Renal cortical epithelial cell (primary cell): ENCODE data around the gene DNPH1. TPM values are rescaled to one million over a fixed set of nuclear protein-coding genes. Genes with fewer than 3 reads are reported as not detected.

Source experiments
- DNase-seq: peaks from one replicate; pipeline ENCODE4 v3.0.0-alpha.2; 2011; ENCODE audit warnings: low read depth
- total RNA-seq: library from RNA; depleted of rRNA; stranded (reverse); fragments of >200 nt; gene quantifications from 2 replicates; pipeline ENCODE4 v1.2.3, GENCODE V29; 2014

Gene DNPH1
- total RNA-seq, 1 donor from 2014 or later, result 37.1 TPM

DNA sequence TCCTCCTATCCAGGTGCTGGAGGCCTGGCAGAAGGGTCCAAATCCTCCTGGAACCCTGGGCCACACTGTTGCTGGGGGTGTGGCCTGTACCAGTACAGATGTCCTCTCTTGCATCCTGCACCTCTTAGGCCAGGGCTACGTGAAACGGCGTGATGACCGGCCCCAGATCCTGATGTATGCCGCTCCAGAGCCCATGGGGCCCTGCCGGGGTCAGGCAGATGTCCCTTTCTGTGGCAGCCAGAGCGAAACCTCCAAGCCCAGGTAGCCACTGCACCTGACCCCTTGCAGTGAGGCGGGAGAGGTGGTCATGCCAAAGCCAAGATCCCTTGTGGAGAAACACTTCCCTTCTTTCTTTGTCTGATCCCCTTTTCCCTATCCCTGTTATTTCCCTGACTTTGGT lies 14.2 kb downstream of the DNPH1 start:
- DNase-seq, result no peak

DNA sequence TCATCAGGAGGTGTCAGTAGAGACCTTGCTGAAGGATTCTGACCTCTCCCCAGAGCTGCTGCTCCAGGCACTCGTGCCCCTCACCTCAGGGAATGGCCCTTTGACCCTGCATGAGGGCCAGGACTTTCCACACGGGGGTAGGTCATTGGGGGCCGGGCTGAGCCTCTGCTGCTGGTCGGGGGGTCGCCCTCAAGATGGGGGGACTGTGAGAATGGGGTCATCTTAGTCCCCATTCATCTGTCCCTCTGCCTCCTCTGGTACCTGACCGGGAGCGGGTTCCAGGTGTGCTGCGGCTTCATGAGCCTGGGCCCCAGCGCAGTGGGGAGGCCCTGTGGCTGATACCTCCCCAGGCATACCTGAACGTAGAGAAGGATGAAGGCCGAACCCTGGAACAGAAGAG lies 15.8 kb downstream of the DNPH1 start:
- no peak for DNase-seq

DNA sequence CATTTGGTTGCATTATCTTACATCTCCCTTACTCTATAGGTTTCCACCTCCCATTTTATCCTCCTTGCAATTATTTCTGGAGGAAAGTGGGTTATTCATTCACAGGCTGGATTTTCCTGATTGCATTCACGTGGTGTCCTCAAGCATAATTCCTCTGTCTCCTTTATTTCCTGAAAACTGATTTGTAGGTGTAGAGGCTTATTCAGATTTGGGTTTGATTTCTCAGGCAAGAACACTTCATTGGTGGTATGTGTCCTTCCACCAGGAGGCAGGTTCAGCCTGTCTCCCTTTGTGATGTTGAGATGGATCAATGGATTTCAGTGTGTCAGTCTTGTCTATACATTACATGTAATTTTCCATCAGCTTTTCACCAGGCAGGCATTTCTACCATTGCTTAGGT lies 17.3 kb downstream of the DNPH1 start:
- DNase-seq, result peak; percentile 57

DNA sequence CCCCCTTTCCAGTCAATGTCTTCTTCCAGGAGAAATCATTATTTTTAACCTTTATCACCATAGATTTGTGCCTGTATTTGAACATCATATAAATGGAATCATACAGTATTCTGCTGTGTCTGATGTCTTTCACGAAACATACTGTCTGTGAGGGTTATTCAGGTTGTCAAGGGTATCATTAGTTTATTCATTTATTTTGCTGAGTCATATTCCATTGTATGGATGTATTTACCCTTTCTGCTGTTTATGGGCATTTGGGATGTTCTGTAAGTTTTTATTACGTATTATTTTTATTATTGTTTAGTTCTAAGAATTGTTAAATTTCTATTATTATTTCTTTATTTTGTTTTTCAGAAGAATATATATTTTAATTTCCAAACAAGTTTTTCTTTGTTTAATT lies 22.0 kb downstream of the DNPH1 start:
- DNase-seq, result no peak

DNA sequence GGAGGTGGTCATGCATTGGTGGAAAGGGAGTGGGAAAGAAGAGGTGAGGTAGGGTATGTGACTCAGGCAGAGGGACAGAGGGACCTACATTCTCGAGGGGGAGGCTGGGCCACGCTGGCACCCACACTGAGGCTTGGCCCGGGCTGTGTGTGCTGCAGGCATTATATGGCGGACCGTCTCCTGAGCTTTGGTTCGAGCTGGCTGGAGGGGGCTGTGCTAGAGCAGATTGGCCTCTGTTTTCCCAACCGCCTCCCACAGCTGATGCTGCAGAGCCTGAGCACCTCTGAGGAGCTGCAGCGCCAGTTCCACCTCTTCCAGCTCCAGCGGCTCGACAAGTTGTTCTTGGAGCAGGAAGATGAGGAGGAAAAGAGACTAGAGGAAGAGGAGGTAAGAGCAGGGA lies 23.4 kb downstream of the DNPH1 start:
- no peak for DNase-seq

DNA sequence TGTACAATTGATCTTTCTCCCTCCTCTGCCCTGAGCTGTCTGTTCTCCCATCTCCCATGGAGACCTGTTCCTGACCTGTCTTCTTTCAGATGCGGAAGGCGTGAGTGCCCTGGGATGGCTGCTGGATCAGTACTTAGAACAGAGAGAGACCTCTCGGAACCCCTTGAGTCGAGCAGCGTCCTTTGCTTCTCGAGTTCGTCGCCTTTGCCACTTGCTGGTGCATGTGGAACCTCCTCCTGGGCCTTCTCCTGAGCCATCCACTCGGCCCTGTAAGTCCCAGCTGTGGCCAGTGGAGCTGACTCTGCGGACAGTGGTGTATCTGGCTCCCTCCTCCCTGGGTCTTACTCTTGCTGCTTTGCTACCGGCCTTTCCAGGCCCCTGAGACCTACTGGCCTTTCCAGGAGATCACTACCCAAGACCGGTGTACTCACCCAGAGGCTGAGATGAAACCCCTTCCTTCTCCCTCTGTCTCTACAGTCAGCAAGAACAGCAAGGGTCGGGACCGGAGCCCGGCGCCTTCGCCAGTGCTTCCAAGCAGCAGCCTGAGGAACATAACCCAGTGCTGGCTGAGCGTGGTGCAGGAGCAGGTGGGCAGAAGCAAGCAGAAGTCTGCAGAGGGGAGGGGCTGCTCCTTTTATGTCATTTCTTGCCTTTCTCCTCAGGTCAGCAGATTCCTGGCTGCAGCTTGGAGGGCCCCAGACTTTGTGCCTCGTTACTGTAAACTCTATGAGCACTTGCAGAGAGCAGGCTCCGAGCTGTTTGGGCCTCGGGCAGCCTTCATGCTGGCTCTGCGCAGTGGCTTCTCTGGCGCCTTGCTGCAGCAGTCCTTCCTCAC lies 24.8 kb downstream of the DNPH1 start:
- DNase-seq, result no peak

DNA sequence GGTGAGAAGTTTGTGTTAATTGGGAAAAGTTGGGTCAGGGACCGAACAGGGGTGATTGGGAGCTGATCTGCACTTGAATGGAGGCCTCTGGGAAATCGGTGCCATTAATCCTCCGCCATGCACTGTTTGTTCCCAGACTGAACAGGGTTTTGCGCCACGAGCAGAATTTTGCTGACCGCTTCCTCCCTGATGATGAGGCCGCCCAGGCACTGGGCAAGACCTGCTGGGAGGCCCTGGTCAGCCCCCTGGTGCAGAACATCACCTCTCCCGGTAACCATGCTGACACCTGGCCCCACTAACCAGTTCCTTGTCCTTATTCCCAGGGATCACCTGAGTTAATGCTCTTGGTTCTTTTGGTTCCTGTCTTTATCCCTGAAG lies 25.6 kb downstream of the DNPH1 start:
- no peak for DNase-seq

DNA sequence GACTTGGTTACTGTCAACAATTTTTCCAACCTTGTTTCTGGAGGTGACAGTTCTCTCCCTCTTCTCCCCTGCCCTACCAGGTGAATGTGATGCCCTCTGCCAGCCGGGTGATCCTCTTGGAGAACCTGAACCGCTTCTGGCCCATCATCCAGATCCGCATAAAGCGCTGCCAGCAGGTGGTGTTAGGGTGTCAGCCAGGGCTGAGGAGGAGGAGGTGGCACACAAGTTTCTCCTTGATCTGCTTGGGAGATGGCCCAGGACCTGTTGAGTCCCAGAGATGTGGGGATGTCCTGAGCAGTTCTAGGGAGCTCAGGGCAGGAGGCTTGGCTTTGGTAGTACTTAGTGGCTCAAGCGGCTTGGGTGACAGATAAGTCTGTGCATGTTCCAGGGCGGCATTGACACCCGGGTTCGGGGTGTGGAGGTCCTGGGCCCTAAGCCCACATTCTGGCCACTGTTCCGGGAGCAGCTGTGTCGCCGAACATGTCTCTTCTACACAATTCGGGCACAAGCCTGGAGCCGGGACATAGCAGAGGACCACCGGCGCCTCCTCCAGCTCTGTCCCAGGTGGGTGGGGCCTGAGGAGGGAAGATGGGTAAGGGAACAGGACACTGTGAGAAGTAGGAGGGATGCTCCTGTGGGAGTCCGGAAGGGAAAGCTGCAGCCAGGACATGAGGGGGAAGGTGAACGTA lies 26.1 kb downstream of the DNPH1 start:
- DNase-seq, result no peak

DNA sequence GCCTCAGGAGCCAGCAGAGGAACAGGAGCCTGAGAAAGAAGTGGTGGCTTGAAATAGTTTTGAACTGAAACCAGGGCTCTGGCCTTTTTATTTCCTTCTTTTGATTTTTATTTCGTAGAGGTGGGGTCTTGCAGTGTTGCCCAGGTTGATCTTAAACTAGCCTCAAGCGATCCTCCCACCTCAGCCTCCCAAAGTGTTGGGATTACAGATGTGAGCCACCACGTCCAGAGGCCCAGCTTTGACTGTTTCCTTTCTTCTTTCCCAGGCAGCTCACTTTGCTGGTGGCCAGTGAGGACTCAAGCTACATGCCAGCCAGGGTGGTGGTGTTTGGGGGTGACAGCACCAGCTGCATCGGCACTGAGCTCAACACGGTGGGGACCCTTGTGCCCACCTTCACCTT lies 26.8 kb downstream of the DNPH1 start:
- no peak for DNase-seq

DNA sequence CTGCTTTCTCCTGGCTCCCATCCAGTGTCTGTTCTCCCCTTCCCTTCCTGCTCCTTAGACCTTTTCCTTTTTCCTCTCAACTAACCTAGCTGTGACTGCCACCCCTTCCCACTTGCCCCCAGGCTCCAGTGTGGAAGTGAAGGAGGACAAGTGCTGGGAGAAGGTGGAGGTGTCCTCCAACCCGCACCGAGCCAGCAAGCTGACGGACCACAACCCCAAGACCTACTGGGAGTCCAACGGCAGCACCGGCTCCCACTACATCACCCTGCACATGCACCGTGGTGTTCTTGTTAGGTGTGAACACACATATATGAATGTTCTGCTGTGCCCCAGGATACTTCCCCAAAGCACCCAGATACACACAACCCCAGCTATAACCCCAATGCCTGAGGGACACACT lies 28.7 kb downstream of the DNPH1 start:
- no peak for DNase-seq

DNA sequence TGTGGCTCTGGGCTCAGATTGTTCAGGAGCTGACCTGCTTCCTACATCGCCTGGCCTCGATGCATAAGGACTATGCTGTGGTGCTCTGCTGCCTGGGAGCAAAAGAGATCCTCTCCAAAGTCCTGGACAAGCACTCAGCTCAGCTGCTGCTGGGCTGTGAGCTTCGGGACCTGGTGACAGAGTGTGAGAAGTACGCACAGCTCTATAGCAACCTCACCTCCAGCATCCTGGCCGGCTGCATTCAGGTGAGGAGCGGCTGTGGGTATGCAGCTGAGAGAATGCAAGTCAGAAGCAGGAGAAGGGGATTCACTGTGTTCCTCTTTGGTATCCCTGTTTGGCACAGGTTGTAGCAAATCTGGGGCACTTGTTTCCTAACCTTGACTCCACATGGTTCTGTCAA lies 29.4 kb downstream of the DNPH1 start:
- DNase-seq, result no peak

DNA sequence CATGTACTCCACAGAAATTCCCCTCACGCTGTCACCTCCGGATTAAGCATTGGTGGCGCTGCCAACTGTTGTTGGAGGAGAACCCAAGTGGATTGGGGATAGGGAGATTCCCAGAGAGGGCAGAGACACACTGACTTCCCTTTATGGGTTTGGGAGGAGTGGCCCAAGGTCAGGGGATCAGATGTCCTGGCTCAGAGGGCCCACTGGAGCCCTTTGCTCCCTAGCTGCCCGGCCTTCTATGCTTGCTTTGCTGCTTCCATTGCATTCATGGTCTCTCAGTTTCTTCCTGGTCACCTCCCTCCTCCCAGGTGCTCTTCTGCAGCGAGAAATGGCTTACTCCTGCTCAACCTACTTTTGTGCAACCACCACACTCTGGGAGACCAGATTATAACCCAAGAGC lies 32.9 kb downstream of the DNPH1 start:
- no peak for DNase-seq

DNA sequence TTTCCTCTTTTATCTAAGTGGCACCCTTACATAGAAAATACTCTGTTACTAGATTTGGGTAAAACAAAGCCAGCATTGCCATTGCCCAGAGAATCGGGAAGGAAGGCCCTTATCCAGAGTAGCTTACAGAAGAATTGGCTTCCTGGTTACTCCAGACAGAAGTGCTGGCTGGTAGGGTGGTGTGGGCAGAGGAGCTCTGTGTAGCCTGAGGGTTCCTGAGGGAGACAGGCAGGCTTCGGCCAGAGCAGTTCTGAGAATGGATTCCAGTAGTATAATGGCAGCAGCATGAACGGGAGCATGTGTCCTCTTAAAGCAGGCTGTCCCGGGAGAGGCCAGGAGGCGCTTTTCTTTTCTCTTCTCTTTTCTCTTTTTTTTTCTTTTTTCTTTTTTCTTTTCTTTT lies 35.4 kb downstream of the DNPH1 start:
- DNase-seq, result no peak

DNA sequence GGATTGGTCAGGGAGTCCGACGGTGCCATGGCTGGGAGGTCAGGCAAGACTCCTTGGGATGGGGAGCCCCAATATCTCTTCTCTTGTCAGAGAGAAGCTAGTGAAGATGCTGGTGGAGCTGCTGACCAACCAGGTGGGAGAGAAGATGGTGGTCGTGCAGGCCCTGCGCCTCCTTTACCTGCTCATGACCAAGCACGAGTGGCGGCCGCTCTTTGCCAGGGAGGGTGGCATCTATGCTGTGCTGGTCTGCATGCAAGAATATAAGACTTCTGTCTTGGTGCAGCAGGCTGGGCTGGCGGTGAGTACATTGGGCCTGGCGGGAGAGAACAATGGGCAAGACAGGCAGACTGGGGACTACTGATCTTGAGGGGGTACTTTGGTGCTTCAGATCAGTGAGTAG lies 36.4 kb downstream of the DNPH1 start:
- no peak for DNase-seq

DNA sequence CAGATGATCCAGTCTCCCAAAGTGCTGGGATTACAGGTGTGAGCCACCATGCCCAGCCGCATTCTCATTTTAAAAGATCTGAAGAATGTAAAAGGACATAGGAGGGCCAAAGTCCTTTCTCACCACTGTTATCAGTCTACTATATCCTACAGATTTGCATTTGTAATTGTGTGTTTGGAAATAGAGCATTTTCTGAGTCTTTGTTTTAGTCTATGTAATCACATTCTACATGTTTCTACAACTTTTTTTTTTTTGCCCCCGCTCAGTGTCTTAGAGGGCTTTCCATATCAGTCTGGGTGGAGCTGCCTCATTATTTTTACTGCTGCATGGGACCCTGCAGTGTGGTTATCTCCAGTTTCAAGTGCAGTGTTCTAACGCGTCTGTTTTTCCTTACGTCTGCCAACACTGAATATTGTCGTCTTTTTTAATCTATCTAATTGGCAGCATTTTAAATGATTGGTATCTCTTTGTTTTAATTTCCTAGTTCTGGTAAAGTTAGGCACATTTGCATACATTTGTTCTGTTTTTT lies 39.4 kb downstream of the DNPH1 start:
- no peak for DNase-seq

DNA sequence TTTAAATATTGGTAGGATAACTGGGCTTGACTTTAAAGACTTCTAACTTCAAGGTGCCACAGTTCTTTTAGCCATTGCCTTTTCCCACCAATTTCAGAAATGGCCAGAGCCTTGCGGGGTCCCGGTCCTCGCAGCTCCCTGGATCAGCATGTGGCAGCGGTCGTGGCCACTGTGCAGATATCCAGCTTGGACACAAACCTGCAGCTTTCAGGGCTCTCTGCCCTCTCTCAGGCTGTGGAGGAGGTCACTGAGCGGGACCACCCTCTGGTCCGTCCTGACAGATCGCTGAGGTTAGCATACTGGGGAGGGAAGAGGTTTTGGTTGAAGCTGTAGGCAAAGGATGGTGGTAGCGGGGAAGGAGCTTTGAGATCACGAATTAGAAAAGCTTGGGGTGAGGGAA lies 40.9 kb downstream of the DNPH1 start:
- DNase-seq, result no peak

DNA sequence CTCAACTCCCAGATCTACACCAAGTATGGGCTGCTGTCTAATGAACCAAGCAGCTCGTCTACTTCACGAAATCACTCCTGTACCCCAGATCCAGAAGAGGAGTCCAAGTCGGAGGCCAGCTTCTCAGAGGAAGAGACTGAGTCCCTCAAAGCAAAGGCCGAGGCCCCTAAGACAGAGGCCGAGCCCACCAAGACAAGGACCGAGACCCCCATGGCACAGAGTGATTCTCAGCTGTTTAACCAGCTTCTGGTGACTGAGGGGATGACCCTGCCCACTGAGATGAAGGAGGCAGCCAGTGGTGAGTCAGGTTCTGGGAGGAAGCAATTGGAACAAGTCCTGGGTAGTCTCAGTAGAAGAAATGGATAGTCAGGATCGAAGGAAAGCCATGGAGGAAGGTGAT lies 41.5 kb downstream of the DNPH1 start:
- DNase-seq, result no peak

DNA sequence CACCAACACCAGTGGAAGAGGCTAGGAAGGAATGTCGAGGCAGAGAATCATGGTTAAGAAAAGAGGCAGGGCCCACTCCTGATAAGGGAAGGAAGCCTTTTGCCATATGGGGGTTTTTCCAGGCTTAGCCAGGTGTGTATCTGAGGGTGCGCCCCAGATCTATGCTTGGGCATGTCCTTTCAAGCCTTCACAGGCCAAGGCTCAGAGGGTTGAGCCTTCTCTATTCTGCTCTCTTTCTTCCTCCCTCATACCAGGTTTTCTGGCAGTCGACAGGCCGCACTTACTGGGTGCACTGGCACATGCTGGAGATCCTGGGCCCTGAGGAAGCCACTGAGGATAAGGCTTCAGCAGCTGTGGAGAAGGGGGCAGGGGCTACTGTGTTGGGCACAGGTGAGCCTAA lies 42.6 kb downstream of the DNPH1 start:
- no peak for DNase-seq

DNA sequence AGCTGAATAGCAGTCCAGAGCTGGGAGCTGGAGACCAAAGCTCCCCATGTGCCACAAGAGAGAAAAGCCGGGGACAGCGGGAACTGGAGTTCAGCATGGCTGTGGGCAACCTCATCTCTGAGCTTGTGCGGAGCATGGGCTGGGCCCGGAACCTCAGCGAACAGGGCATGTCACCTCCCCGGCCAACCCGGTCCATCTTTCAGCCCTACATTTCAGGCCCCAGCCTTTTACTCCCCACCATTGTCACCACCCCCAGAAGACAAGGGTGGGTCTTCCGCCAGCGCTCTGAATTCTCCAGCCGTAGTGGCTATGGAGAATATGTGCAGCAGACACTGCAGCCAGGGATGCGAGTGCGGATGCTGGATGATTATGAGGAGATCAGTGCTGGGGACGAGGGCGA lies 43.3 kb downstream of the DNPH1 start:
- DNase-seq, result no peak

DNA sequence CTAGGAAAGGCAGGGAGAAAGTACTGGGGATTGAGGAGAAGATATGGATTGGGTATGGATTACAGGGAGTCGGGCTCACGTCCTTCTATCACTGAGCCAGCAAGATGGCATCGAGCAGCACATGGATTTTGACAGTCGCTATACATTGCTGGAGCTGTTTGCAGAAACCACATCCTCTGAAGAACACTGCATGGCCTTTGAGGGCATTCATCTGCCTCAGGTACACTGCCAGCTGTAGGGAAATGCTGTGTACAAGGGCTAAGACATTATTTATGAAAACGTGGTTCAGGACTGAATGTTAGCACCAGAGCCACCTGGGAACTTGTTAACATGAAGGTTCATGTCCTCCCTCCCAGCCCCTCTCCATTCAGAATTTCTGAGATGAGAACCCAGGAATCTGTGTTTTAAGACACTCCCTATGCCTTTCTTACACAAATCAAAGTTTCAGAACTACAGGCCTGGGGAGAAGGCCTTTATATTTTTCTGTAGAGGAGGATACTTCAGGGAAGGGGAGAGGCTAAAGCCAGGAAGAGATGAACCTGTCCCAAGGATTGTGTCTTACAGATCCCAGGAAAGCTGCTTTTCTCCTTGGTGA lies 43.8 kb downstream of the DNPH1 start:
- DNase-seq, result no peak

DNA sequence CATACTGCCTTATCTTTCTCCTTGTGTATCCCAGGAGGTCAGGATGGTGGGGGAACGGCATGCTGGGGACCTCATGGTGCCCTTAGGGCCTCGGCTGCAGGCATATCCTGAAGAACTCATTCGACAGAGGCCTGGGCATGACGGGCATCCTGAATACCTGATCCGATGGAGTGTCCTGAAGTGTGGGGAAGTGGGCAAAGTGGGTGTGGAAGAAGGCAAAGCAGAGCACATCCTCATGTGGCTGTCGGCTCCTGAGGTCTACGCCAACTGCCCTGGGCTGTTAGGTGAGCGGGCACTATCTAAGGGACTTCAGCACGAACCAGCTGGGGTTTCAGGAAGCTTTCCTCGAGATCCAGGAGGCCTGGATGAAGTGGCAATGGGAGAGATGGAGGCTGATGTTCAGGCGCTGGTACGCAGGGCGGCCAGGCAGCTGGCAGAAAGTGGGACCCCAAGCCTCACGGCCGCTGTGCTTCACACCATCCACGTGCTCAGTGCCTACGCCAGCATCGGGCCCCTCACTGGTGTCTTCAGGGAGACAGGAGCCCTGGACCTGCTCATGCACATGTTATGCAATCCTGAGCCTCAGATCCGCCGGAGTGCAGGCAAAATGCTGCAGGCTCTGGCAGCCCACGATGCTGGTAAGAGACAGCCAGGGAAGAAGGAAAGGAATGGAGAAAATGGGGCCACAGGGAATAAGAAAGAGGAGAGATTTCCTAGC lies 44.9 kb downstream of the DNPH1 start:
- DNase-seq, result no peak

DNA sequence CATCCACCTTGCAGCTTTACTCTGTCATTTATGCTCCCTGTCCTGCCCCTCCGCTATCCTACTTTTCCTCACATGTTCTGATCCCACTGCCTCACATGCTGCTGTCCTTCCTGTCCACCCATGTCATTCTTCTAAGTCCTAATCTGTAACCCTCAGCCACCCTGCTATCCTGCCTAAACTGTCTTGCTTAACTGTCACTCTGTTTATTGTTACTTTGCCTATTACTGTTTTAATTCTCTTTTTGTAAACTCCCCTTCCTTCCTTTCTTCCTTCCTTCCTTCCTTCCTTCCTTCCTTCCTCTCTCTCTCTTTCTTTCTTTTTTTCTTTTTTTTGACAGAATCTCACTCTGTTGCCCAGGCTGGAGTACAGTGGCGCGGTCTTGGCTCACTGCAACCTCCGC lies 45.8 kb downstream of the DNPH1 start:
- no peak for DNase-seq
